Tibial nerve (tissue), 4 donors: ENCODE results near the gene HMGN2.

Experiments used
- CTCF ChIP-seq, 5 experiments: fragments of 200-600 bp in 3 of 5; fragments of 450-650 bp in 2 of 5; sonication (generic) in 3 of 5; IDR thresholded peaks; one replicate each; pipeline ENCODE4 v1.5.1; 2016 to 2019; ENCODE audit warnings: antibody characterized with exemption in 5 of 5, mild to moderate bottlenecking in 3 of 5, moderate library complexity in 2 of 5
- EP300 ChIP-seq, 2 donors: sonication (generic); formaldehyde crosslinking; IDR thresholded peaks; one replicate each; pipeline ENCODE4 v1.6.1; 2017; ENCODE audit warnings: antibody characterized with exemption in 2 of 2, mild to moderate bottlenecking in 1 of 2
- POLR2A ChIP-seq, 2 donors: fragments of 450-650 bp; IDR thresholded peaks; one replicate each; pipeline ENCODE4 v1.6.1; 2017; ENCODE audit warnings: antibody characterized with exemption in 2 of 2, mild to moderate bottlenecking in 2 of 2, moderate library complexity in 2 of 2

DNA sequence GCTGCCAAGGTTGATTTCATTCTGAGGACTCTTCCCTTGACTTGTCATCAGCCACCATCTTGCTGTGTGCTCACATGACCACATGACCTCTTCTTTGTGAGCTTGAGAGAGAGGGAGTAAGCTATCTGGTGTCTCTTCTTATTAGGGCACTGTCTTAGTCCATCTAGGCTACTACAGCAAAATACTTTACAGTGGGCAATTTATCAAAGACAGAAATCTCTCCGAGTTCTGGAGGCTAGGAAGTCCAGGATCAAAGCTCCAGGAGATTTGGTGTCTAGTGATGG, 45.5 kb downstream of the HMGN2 start:
- TF ChIP-seq CTCF (IDR thresholded peaks at IDR 0.05) (no peak), POLR2A (IDR thresholded peaks at IDR 0.05) (no peak), EP300 (IDR thresholded peaks at IDR 0.05) (no peak)
